C4-2B (cell line): ENCODE results near the gene SH3RF3.

Experiments used
- H3K27ac ChIP-seq: fragments of 450-650 bp; 2 replicates; pipeline ENCODE4 v1.5.1; 2017
- ZFX ChIP-seq: fragments of 450-650 bp; IDR thresholded peaks from 2 replicates; pipeline ENCODE4 v1.6.1; 2017
- TF ChIP-seq, protein P1 (sequence below): fragments of 450-650 bp; conservative IDR thresholded peaks from 2 replicates; pipeline ENCODE4 v1.5.1; 2017; ENCODE audit warnings: mild to moderate bottlenecking

SH3RF3 gene

DNA sequence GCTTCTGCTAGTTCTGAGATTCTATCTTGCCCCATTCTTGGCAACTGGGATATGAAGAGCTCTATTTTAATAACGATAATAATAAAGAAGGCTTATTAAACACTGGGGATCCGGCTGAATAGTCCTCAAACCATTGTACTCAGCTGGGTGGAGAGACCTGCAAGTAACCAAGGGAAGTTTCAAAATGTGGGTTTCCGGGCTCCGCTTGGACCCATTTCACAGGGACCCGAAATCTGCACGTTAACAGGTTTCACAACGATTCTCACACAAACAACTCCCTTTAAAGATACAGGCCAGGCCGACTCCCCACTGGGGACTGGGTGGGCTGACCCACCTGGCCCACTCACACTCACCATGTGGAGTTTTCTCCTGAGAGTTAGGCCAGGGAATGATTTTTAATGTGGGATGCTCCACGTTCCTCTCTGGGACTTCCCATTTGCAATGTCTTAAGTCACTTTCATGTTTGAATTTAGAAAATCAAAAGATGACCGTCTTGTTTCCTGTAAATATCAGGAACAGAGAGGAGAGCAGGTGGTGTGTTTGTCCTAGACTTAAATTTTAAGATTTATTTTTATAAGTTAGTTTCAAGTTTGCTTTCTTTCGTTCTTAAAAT is 96.3 kb downstream of the SH3RF3 start:
- H3K27ac ChIP-seq, result no peak overlapping the region
- TF ChIP-seq ZFX, result no peak
- TF ChIP-seq, protein P1, sequence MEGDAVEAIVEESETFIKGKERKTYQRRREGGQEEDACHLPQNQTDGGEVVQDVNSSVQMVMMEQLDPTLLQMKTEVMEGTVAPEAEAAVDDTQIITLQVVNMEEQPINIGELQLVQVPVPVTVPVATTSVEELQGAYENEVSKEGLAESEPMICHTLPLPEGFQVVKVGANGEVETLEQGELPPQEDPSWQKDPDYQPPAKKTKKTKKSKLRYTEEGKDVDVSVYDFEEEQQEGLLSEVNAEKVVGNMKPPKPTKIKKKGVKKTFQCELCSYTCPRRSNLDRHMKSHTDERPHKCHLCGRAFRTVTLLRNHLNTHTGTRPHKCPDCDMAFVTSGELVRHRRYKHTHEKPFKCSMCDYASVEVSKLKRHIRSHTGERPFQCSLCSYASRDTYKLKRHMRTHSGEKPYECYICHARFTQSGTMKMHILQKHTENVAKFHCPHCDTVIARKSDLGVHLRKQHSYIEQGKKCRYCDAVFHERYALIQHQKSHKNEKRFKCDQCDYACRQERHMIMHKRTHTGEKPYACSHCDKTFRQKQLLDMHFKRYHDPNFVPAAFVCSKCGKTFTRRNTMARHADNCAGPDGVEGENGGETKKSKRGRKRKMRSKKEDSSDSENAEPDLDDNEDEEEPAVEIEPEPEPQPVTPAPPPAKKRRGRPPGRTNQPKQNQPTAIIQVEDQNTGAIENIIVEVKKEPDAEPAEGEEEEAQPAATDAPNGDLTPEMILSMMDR, result no peak

DNA sequence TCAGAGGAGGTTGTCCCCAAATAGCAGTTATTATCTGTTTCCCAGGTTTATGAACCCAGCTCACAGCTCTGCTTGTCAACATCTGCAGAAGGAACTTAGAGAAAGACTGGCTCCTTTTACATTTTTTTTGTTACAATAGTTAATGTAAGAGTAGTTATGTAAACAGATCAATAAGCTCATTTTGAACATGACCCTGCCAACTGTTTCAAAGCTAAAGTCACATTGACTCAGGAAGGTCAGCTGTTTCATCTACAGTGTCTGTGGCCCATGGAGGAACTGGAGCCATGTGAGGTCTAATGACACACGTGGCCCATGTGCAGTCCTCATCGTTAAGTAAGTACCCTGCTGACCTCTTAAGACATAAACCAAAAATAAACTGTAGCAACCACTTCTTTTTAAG is 97.1 kb downstream of the SH3RF3 start:
- H3K27ac ChIP-seq, result no peak overlapping the region
- TF ChIP-seq, protein P1, result no peak
- TF ChIP-seq ZFX, result no peak

DNA sequence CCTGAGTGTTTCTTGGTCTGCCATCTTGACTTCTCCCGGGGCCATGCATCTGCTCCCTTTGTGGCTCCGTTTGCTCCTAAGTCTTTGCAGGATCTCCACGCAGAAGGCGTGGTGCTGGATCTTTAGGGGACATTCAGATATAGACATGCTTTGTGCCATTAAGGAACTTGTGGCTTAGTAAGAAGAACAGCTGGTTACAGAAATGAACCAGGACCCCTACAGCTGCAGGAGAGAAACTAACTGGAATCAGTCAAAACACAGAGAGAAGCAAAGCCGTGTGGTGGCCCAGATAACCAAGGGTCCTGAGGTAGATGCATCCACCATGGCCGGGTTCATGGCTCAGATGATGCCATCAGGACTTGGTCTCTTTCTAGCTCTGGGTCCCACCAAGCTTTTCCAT is 97.6 kb downstream of the SH3RF3 start:
- H3K27ac ChIP-seq, result no peak overlapping the region
- no peak for TF ChIP-seq ZFX
- TF ChIP-seq, protein P1, result no peak

DNA sequence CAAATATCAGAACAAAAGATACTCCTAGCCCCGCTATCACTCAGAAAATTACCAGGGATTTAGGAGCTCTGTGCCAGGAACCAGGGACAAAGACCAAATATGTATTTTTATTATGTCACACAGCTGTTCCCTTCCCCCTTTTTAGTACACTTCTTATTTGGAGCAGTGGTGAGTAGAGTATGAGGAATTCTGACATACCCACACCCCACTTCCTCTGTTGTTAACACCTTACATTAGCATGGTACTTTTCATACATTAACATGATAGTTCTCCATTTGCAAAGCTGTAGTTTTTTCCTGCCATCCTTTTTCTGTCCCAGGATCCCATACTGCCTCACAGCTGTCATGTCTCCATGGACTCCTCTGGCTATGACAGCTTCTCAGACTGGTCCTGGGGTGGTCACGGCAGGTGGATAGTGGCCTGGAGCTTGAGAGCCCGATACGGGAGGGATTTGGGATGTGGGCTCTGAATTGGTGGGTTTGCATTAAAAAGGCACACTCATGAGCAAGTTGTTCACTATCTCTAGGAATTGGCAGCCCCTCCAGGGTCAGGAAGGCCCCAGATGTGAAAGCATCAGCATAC is 100.2 kb downstream of the SH3RF3 start:
- TF ChIP-seq, protein P1, result no peak
- TF ChIP-seq ZFX, result no peak
- no peak overlapping the region for H3K27ac ChIP-seq

DNA sequence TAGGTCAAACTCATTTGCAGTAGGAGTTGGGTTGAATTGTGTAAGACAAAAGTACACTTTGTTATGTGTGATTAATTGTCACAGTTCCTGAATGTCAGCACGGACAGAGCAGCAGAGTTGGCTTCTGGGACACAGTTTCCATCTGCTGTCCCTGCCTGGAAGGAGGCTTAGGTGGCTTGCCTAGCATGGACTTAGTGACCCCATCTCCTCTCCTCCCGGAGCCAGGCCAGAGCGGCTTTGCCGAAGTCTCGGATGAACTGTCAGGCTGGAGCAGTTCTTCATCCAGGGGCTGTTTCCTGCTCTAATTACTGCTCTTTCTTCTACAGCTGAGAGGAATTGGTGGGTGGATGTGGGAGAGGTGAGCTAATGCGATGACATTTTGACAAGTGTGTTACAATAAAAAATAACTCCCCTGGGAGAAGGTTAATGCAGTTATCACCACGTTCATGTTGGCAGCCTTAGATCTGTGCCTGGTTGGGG is 102.0 kb downstream of the SH3RF3 start:
- H3K27ac ChIP-seq, result no peak overlapping the region
- no peak for TF ChIP-seq ZFX
- TF ChIP-seq, protein P1, result no peak

DNA sequence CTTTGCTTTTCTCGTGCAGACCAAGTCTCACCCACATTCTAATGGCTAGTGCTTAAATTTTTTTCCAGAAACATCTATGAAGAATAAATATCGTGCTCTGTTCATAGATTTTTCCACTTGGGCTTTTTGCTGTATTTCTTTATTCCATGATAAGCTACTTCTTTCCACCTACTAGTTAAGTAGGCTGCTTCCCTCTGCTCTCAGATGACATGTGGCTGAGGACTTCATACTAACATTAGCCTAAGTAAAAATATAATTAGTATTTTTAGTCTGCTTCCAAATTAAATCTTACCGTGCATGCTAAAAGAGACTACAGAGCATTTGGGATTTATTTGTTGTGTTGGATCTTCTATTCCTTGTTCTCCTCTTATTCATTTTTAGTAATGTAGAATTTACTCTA is 102.4 kb downstream of the SH3RF3 start:
- TF ChIP-seq, protein P1, result no peak
- TF ChIP-seq ZFX, result no peak
- no peak overlapping the region for H3K27ac ChIP-seq

DNA sequence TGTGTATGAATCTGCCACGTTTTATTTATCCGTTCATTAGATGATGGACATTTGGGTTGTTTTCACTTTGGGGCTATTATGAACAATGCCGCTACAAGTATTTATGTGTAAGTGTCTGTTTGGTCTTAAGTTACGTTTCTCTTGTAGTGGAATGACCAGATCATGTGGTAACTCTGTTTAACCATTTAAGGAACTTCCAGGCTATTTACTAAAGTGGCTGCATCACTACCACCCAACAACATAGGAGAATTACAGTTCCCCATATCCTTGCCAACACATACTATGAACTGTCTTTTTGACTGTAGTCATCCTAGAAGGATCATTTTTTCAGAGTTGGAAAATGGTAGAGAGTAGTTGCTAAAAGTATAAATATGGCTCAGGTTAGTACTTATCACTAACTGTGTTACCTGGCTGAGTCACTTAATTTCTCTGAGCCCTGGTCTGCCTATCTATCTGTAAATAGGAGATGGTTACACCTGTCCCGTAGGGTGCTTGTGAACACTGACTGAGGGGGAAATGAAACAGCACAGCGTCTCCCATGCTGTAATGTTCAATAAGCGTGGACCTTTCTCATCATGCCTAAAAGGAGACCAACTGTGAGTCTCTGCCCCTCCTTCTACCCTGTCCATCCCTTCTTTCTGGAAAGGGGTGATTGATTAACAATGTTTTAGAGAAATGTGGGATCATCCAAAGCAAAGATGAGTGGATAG is 103.1 kb downstream of the SH3RF3 start:
- no peak overlapping the region for H3K27ac ChIP-seq
- TF ChIP-seq, protein P1, result no peak
- TF ChIP-seq ZFX, result no peak
